NB4 (cell line): ENCODE results near the gene RERE.

Experiments used
- DNase-seq: peaks from one replicate; pipeline ENCODE4 v3.0.0; 2010; ENCODE audit warnings: low read depth
- H3K4me3 ChIP-seq: one replicate; pipeline ENCODE4 v1.5.1; 2011; ENCODE audit warnings: mild to moderate bottlenecking, low read depth, low read length, moderate library complexity
- CTCF ChIP-seq: IDR thresholded peaks from one replicate; pipeline ENCODE4 v1.5.1; 2012; ENCODE audit warnings: low read depth, low read length
- MAX ChIP-seq: IDR thresholded peaks from 2 replicates; pipeline ENCODE4 v1.6.1; 2011; ENCODE audit warnings: low read depth, low read length
- MYC ChIP-seq: IDR thresholded peaks from 2 replicates; pipeline ENCODE4 v1.6.1; 2011; ENCODE audit warnings: low read depth, low read length
- POLR2A ChIP-seq: IDR thresholded peaks from 2 replicates; pipeline ENCODE4 v1.6.1; 2011; ENCODE audit warnings: mild to moderate bottlenecking; ENCODE audit not compliant: insufficient read length; ENCODE audit errors: extremely low read depth

The RERE gene

DNA sequence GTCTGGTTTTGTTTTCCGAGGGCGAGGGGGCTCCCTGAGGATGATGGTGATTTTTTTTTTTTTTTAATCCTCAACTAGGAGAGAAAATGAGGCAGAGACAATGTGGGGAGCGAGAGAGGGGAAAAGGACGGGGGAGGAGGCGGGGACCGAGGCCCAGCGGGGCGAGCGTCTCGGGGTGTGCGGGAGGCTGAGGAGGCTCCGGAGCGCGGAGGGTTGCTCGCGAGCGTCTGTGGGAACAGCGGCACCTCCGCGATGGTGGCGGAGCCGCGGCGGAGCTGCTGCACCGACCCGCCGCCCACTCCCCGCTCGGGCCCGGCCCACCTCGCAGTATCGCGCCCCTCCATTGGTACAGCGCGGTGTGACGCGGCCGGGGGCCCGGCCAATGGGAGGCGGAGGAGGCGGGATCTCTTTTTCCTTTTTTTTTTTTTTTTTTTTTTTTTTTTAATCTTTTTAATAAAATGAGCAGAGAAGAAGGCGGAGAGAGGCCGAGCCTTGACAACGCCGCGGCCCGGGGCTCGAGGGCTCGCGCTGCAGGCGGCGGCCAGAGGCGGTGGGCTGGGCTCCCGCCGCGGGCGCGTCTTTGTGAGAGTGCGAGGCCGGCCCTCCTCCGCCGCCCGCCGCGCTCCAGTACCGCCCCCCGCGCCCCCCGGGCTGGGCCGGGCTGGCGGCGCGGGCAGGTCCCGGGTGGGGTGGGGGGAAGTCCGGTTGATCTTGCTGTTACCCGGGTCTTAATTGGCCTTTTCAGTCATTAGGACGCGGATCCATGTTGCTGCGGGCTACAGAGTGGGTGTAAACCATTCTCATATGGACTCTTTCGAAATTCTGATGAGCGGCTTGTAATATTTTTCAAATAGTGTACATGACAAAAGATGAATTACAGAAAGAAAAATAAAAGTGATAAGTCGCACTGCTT, at the start of gene RERE:
Gene RERE (minus strand): TSS at position 229 of the 913 bp plus-strand sequence.
- TF ChIP-seq POLR2A (peak; percentile 90), MYC (no peak), CTCF (no peak), MAX (no peak)
- DNase-seq: peak; percentile 94
- H3K4me3 ChIP-seq: peak within 1 kb of the TSS; percentile 86

DNA sequence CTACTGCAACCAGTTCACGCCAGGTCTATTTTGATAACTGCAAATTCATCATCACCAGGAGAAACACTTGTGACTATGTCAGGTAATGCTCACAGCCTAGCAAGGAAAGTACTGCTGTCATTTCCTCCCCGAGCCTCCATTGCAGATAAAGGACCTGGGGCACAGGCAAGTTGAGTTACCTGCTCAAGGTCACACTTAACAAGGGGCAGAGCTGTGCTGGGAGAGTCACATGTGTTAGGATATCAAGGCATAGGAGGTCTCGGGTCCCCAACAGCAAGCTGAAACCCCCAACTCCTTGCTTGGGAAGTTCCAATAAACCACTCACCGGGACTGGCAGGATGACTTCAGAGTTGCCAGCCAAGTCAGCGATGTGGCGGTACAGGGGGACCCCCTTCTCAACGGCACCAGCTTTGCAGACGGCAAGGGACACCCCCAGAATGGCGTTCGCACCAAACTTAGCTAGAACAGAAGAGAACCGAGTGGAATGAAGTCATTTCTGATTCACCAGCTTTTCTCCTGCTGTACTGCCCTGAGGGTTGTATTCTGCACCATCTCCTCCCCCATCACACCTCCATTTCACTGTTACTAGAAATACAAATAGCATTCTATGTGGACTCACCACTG, 49.5 kb upstream of the RERE start:
- TF ChIP-seq POLR2A (no peak), CTCF (no peak)
- DNase-seq: no peak
- H3K4me3 ChIP-seq: no peak overlapping the region

DNA sequence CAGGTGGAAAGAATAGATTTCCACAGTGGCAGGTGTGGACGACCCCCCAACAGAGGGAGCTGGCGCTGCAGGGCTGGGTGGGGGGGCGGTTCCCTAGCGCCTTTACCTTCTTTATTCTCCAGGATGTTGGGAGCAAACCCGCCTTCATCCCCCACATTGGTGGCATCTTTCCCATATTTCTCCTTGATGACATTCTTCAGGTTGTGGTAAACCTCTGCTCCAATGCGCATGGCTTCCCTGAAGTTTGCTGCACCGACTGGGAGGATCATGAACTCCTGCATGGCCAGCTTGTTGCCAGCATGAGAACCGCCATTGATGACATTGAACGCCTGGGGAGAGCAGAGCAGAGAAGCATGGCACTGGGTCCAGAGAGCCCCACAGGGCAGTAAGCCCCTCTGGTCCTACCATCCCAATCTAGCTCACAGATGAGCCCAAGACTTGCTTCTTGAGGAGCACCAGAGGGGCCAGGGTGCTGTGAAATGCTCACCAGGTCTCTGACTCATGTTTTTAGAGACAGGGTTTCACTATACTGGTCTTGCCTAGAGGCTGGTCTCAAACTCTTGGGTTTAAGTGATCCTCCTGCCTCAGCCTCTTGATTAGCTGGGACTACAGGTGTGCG, 48.8 kb upstream of the RERE start:
- no peak overlapping the region for H3K4me3 ChIP-seq
- TF ChIP-seq MAX: no peak
- TF ChIP-seq CTCF: no peak
- TF ChIP-seq MYC: no peak
- no peak for TF ChIP-seq POLR2A
- DNase-seq: peak; percentile 25

DNA sequence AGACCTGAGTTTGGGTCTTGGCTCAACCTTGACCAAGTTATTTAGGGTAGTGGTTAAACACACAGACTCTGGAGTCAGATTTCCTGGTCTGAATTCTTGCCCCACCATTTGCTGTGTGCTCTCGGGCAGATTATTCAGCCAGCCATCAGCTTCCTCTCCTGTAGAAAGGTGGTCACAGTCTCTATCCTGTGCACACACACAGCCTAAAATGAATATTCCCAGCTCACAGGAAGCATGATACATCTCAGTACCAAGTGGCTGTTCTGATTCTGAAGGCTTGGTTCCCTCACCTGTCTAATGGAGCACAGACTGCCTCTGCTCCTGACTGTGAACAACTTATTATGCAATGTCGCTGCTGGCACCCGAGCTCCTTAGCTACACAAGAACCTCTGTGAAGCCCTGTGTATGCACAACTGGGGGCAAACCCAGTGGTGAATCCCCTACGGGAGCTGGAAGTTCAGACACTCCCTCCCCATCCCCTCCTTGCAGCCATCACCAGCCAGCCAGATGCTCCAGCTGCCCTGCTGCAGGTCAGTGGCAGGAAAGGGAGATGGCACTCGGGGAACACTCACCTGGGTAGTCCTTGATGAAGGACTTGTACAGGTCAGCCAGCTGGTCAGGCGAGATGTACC, 47.4 kb upstream of the RERE start:
- H3K4me3 ChIP-seq: no peak overlapping the region
- no peak for DNase-seq
- TF ChIP-seq POLR2A (peak; percentile 28), MYC (no peak), CTCF (no peak), MAX (no peak)

DNA sequence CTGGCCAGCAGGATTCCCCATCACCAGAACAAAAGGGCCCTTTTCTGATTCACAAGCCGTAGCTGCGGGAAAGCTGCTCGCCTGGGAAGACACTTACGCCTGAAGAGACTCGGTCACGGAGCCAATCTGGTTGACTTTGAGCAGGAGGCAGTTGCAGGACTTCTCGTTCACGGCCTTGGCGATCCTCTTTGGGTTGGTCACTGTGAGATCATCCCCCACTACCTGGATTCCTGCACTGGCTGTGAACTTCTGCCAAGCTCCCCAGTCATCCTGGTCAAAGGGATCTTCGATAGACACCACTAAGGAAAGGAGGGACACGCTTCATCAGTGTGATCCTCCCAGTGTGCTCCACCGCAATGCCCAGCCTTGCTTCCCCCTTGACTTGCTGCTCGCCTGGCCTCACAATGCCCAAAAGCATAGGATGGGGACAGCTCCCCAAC, 46.4 kb upstream of the RERE start:
- TF ChIP-seq MYC (no peak), POLR2A (no peak), CTCF (no peak), MAX (no peak)
- no peak for DNase-seq
- H3K4me3 ChIP-seq: no peak overlapping the region
